GM12874 (cell line): ENCODE measurements around the gene SHC4.

Source experiments
- CTCF ChIP-seq: IDR thresholded peaks from 2 replicates; pipeline ENCODE4 v1.5.1; 2011; ENCODE audit warnings: low read depth, mild to moderate bottlenecking, control low read depth, low read length, moderate library complexity; ENCODE audit not compliant: insufficient read depth

SHC4 gene

GRCh38 chr15:48876057-48876456, 87.7 kb downstream of the SHC4 start:
- TF ChIP-seq CTCF: no peak

GRCh38 chr15:48875241-48875960, 88.3 kb downstream of the SHC4 start:
- no peak for TF ChIP-seq CTCF

GRCh38 chr15:48872632-48873031, 91.1 kb downstream of the SHC4 start:
- no peak for TF ChIP-seq CTCF

GRCh38 chr15:48871542-48871941, 92.2 kb downstream of the SHC4 start:
- TF ChIP-seq CTCF: no peak

- TF ChIP-seq CTCF: no peak
These were observed 93.8 kb downstream of the SHC4 start for GRCh38 chr15:48869966-48870365.

- TF ChIP-seq CTCF: no peak
These were observed 95.2 kb downstream of the SHC4 start for GRCh38 chr15:48868536-48868935.

- no peak for TF ChIP-seq CTCF
These were observed 95.7 kb downstream of the SHC4 start for GRCh38 chr15:48868023-48868422.
